ENCODE results near the gene GLYATL3. TPM values are rescaled to one million over a fixed set of nuclear protein-coding genes. Genes with fewer than 3 reads are reported as not detected.
A peak's percentile ranks its signal among the peaks of the same experiment; 100 is the strongest.

The GLYATL3 gene
- not detected for total RNA-seq

DNA sequence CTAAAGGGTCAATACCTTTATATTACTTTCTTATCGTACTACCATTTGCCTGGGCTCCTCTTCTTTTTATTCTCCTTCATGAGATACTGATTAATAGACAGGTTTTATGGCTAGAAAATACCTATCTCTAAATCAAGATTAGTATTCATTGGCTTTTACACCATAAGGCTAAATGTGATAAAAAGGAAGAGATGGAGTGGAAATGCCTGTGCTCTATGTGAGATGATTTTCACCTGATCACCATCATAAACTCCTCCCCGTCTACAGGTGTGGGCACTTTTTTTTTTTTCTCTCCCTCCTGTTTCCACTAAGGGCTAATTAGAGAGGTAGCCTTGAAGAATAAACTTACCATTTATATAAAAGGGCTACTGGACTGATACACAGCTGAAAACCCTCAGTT, at the start of gene GLYATL3:
GLYATL3 (plus strand) TSS at position 301 of the 400 bp plus-strand sequence. CDS start 12,068 bp downstream, outside the sequence.
- Histone ChIP-seq H3K27ac (no peak within 1 kb of the TSS), H3K9me3 (no peaks in the 10 kb centered on the region), H3K4me3 (no peak within 1 kb of the TSS), H3K4me1 (no peaks in the 10 kb centered on the region), H3K27me3 (no peaks in the 10 kb centered on the region), H3K36me3 (no peaks in the 10 kb centered on the region)
- TF ChIP-seq POLR2A (IDR thresholded peaks at IDR 0.05), result no peak
- 63 to 66% methylated on average over 2 of the region's 2 CpGs for WGBS, 2 donors (ENCODE audit: low coverage in 1 of 2)
- no peak for ATAC-seq

DNA sequence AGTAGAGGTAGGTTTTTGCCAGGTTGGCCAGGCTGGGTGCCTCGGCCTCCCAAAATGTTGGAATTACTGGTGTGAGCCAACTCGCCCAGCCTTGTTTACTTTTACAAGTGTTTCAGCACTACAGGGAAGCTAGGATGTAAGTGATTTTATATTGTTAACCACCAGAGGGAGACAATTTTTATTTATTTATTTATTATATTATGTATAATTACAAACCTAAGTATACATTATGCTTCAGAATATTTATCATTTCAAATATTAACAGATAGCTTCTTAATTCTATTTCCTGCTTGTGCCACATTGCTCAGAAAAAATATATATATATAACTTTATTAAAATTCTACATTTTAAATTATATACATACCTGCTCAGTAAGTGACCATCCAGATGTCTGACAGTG, 46.5 kb upstream of the GLYATL3 start:
- Histone ChIP-seq H3K27ac (no peak overlapping the region), H3K36me3 (peaks cover 0 to 99% of the 10 kb centered on the region in 2 donors), H3K4me3 (no peak overlapping the region), H3K4me1 (no peaks in the 10 kb centered on the region), H3K9me3 (no peaks in the 10 kb centered on the region), H3K27me3 (no peaks in the 10 kb centered on the region)
- ATAC-seq, result no peak
- TF ChIP-seq POLR2A (IDR thresholded peaks at IDR 0.05) (no peak), CTCF (IDR thresholded peaks at IDR 0.05) (peak in 1 of 4 experiments; percentile 11)
- WGBS, 2 donors (ENCODE audit: low coverage in 1 of 2), result 77 to 86% methylated on average over 1 to 2 of the region's 2 CpGs

- Histone ChIP-seq H3K4me3 (no peak overlapping the region), H3K27me3 (no peaks in the 10 kb centered on the region), H3K9me3 (no peaks in the 10 kb centered on the region), H3K36me3 (peaks cover 0 to 92% of the 10 kb centered on the region in 2 donors), H3K27ac (no peak overlapping the region), H3K4me1 (peaks cover 0 to 12% (median 0%) of the 10 kb centered on the region in 3 donors)
- 90 to 98% methylated on average over 3 of the region's 3 CpGs for WGBS, 2 donors (ENCODE audit: low coverage in 1 of 2)
- no peak for ATAC-seq
- TF ChIP-seq CTCF (IDR thresholded peaks at IDR 0.05), result no peak
- no peak for TF ChIP-seq POLR2AphosphoS5 (IDR thresholded peaks at IDR 0.05)
- no peak for TF ChIP-seq EP300 (IDR thresholded peaks at IDR 0.05)
- no peak for TF ChIP-seq POLR2A (IDR thresholded peaks at IDR 0.05)
Observed at GRCh38 chr6:49454787-49455709, 44.7 kb upstream of the GLYATL3 start.

- Histone ChIP-seq H3K4me1 (peaks cover 0 to 34% (median 3%) of the 10 kb centered on the region in 3 donors), H3K4me3 (no peak overlapping the region), H3K9me3 (no peaks in the 10 kb centered on the region), H3K27ac (no peak overlapping the region), H3K27me3 (no peaks in the 10 kb centered on the region), H3K36me3 (peaks cover 0 to 64% of the 10 kb centered on the region in 2 donors)
- no peak for ATAC-seq
- TF ChIP-seq CTCF (IDR thresholded peaks at IDR 0.05) (no peak), POLR2A (IDR thresholded peaks at IDR 0.05) (no peak), EP300 (IDR thresholded peaks at IDR 0.05) (no peak), POLR2AphosphoS5 (IDR thresholded peaks at IDR 0.05) (no peak)
- 82 to 83% methylated on average over 4 of the region's 4 CpGs for WGBS, 2 donors (ENCODE audit: low coverage in 1 of 2)
Observed at GRCh38 chr6:49457771-49458170, 42.0 kb upstream of the GLYATL3 start.

DNA sequence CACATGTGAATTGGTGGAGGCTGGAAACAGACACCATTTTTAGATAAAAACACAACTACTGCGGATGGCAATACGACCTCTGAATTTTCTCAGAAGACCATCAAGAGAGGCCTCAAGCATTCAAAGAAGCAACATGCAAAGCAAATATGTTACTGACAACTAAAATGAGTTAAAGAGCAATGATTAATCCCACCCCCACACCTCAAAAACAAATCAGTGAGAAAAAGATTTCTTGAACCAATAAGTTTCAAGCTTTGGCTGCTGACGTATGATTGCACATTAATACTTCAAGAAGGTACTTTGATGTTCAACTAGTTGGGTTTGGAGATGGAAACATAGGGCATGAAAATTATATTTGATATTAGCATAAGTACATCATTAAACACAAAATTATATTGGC, 37.7 kb upstream of the GLYATL3 start:
- Histone ChIP-seq H3K27ac (peak overlapping the region; percentile 80 to 91 (median 86)), H3K4me3 (peak overlapping the region; percentile 66 to 98), H3K4me1 (peaks cover 7 to 46% (median 7%) of the 10 kb centered on the region in 3 donors), H3K36me3 (peaks cover 0 to 22% of the 10 kb centered on the region in 2 donors), H3K9me3 (no peaks in the 10 kb centered on the region), H3K27me3 (no peaks in the 10 kb centered on the region)
- TF ChIP-seq POLR2A (IDR thresholded peaks at IDR 0.05) (no peak), EP300 (IDR thresholded peaks at IDR 0.05) (no peak), CTCF (IDR thresholded peaks at IDR 0.05) (no peak), POLR2AphosphoS5 (IDR thresholded peaks at IDR 0.05) (no peak)
- no peak for ATAC-seq
- WGBS, 2 donors (ENCODE audit: low coverage in 1 of 2), result 29 to 54% methylated on average over 3 of the region's 3 CpGs
